NCI-H524 (cell line): ENCODE results near the gene ABCB1.
A peak's percentile ranks its signal among the peaks of the same experiment; 100 is the strongest.

Experiments used
- DNase-seq, 2 experiments: peaks; one replicate each; lab custom pipeline; 2025; lab: John Stamatoyannopoulos, UW

ABCB1 gene

DNA sequence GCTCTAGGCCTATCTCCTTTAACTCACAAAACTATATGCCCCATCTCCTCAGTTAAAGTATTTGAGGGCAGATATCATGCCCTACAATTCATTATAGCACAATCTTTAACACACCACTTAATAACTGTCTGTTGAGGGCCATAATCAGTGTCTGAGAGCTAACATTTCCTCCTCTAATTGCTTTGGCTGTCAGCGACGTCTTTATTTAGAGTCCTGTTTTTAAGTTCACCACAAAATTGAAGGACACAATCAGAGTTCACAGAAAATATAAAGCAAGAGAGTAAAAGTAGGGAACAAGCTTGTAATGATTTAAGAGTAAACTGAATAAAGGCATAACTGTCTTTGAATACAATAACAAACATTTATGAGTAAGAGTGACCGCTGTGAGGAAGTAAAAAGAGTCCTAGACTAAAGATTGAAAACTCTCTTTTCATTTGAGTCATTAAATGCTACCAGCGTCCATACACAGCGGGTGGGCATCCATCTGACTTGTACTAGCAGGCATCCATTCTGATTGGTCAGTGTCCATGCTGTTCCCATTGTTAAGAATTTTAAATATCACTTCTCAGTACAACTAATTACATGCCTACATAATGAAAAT, 86.8 kb downstream of the ABCB1 start:
- no peak for DNase-seq

DNA sequence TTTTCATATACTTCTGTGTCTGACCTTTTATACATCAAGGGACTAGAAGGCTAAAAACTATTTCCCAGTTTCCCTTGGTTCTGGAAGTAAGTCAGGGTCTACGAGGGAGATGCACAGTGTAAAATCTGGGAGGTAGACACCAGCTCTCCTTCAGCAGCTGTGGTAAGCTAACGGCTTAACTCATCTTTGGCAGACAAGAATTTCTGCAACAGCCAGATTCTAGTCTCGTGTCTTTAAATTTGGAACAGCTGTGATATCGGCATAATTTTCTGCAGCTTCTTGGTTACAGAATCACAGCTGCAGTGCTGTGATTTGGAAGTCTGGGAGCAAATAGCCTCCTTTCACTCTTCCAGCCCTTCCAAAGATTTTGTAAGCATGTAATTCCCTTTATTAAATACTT, 87.8 kb downstream of the ABCB1 start:
- no peak for DNase-seq

DNA sequence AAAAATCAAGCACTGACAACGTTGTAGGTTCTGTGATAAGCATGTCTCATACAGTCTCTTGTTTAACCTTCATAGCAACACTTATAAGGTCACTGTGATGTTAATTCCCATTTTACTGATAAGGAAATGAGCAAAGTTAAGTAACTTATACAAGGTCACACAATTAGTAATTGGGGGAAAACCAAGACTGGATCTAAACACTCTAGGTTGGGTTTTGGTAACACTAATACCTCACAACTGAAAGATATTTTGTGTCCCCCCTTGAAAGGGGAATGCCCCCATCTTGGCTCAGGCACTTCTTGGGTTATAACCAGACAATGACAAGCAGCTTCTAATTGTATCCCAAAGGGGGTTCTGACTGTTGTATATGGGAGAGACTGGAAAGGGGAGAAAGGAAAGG, 89.2 kb downstream of the ABCB1 start:
- DNase-seq: no peak

DNA sequence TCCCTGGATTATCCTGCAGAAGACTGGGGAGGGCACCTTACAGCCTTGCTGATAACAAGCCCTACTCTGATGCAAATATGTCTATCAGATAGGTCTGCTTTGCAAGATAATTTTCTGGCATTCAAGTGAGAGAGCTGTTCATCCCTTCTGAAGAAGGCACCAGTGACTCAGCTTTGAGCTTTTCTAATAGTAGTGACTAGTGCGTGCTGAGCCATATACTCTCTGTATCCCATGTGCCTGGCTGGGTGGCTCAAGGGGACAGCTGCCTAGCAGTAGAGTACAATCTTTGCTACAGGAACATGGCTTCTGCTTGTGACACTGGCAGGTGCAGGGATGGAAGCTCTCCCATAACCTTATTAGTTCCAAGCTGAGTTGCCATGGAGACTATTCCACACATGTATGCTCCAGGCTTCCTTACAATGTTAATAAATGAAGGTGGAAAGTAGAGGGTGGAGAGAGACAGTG, 90.2 kb downstream of the ABCB1 start:
- peak in 1 of 2 experiments; percentile 64 for DNase-seq

DNA sequence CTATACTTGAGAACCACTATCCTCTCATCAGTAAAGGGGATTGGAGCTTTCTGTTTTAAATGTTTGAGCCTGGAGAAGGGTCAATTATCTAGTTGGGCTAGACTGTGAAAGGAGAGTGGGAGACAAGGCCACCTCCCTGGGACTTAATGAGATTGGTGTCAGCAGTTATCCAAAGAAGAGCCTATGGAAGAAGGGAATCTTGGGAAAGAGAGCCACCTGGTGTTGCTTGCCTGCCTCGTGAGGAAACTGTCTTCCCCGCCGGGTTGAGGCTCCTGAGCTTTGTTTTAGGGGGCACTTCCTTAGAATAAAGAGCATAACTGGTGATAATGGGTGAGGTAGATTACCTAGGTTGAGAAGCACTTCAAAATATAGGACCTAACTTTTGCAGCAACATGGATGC, 93.2 kb downstream of the ABCB1 start:
- peak in 1 of 2 experiments; percentile 17 for DNase-seq

DNA sequence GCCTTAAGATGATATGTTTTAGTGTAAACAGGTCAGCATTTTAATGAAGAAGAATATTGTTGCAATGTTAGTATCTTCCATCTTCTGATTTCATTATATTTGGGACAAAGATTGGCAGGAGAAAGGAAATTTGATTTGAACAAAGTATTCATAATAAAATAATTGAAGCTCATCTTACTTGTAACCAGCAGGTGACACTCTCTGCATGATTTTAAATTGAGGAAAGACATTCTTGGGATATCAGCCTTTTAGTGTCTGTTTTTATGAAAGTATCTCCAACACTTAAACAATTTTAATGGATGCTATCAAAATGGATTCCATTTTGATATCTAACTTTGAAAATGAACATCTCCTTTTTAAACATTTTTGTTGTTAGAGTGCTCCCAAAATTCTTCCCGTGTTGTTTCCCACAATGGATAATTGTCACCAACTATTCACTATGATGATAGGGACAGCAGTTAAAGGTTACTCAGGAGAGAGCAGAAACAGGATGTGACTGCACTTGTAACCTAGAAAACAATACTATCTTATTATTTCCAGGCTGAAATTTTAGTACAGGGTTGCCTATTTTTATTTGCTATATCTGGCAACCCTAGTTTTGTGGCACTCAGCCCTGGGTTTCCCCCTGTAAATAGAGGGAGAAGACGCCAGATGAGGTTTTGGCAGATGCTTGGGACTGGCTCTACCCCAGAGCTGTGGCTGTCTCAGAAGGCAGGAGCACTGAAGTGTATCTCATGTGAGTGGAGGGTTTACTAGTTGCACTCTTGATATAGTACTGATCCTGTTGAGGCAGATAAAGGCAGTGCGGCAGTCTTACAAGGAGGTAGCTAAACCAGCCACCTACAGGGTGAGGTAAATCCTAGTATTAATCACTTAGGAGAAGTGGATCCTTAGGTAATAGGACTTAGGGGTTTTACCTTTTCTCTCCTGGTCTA, 94.2 kb downstream of the ABCB1 start:
- DNase-seq: peak in 1 of 2 experiments; percentile 19

DNA sequence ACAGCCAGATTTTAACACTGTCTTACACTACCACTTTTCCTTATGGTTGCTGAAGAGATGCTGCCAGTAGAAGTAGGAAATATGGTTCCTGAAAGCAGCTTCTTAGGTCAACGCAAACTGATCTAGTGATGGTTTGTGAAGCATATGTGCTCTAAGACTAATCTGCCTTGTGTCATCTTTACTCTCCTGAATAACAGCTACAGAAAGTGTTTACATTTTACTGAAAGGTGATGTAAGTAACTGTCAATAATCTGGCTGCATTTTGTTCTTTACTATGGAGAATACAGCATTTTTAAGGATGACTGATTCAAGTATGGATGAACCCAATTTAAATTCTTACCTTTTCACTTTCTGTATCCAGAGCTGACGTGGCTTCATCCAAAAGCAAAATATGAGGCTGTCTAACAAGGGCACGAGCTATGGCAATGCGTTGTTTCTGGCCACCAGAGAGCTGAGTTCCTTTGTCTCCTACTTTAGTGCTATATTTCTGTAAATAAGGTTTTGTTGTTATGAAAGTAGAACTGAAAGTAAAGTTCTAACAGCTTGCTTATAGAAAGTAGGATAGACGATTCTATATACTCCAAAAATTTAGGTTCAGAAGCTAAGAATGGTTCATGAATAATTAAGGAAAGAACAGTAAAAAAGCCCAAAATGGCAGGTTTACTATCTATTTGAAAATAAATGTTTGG, 95.0 kb downstream of the ABCB1 start:
- no peak for DNase-seq

DNA sequence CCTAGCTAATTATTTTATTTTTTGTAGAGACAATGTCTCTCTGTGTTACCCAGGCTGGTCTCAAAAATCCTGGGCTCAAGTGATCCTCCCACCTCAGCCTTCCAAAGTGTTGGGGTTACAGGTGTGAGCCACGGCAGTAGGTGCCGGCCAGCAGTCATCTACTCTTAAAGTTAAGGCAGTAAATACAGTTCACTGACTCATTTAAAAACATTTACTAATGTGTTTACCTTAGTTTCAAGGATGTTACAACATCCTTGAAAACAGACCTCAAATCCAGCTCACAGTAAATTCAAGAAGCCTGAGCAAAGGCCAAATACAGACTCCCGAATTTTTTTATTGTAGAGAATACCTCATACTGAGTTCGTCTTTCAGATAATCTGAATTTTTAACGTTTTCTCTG, 95.6 kb downstream of the ABCB1 start:
- no peak for DNase-seq

DNA sequence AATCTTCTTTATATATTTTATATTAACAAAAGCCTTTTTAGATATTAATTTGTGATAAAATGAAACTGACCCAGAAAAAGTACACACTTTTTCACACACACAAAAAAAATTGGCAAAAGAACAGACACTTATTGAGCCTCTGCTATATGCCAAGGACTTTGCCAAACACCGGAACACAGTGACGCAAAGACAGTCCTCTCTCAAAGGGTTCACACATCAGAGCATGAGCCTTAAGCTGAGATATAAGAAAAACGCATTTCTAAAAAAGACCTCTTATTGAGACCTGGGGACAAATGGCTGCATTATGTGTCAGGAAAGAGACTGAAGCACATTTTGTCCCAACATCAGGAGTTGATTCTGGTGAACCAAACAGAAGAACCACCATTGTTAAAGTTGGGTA, 101.2 kb downstream of the ABCB1 start:
- no peak for DNase-seq

DNA sequence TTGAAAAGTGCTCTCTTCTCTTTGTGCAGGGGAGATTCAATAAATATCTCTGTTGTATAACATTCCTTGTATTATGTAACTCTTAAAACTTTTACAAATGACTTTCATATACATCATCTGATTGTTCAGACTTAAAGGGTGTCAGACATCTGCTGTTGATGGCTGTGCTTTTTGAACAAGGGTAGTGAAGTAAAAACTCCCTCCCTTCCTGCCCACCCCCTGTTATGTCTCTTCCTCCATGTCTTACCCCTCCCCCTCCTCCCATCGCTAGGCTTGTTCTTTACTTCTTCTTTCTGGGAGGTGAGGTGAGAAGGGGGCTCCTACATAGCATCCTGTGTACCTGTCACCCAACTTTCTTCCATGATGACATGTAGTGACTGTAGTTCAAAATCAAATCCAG, 101.8 kb downstream of the ABCB1 start:
- no peak for DNase-seq

DNA sequence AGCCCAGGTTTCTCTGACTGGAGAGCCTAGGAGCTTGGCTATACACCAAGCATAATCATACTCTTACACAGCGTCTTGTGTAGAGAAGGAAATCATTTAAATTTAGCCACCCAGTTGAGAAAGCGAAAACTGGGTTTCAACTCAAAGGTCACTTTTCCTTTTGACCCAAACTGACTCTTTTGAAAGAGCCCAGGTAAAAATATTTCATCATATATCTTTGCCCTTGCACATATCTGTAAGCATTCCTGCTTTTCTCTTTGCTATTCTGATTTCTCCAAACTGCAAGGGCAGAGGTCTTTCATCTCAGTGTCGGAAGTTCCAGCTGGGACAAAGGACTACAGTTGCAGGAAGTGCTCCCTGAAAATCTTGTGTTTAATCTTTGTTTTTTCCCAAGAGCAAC, 103.2 kb downstream of the ABCB1 start:
- no peak for DNase-seq

DNA sequence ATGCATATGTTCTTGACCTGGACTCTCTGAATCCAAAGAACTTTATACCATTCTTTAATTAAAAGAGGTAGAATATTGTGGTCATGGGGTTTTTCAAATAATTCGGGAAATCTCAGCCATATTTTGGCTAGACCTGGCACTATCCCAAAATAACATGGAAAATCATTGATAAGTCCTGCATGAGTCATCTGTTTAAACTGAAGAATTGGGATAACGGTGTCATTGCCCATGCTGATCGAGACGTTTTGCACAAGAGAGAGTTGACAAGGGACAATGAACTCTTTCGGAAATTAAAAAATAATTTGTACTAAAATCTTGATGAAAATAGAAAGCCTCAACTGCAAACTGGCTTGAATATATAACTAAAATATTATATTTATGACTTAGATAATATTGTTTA, 105.3 kb downstream of the ABCB1 start:
- no peak for DNase-seq

DNA sequence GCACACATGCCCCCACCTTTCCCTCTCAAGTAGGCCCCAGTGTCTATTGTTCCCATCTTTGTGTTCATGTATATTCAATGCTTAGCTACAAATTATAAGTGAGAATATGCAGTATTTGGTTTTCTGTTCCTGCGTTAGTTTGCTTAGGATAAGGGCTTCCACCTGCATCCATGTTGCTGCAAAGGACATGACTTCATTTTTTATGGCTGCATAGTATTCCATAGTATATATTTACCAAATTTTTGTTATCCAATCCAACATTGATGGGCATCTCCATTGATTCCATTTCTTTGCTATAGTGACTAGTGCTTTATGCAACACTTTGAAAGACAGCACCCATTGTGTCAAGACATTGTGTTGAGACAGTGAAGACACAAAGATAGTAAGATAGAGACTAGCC, 106.2 kb downstream of the ABCB1 start:
- DNase-seq: no peak

DNA sequence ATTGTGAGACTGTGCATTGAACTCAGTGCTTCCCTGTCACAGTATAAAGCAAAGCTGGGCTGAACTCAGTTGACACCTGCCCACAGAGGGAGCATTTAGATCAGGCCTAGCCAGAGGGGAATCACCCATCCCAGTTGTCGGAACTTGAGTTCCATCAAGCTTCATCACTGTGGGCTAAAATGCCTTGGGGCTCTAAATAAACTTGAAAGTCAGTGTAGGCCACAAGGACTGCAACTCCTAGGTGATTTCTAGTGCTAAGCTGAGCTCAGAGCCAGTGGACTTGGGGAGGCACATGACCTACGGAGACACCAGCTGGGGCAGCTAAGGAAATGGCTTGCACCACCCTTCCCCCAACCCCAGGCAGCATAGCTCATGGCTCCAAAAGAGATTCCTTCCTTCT, 117.6 kb downstream of the ABCB1 start:
- no peak for DNase-seq

DNA sequence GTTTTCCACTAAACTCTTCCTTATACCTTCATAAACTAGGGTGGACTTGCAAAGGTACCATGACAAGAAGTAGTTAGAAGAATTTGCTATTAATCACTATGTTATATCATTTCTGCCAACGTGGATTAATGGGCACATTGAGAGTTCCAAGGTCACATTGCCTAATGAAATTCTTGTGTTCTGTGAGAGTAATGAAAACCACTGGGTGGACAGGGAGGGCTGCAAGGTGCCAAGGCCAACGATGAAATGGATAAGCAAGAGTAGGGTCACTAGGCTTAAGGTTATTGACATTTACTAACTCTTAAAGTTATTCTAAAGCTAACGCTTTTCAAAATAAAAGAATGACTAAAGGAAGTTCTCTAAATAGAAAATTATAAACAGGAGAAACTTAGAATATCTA, 118.6 kb downstream of the ABCB1 start:
- no peak for DNase-seq

DNA sequence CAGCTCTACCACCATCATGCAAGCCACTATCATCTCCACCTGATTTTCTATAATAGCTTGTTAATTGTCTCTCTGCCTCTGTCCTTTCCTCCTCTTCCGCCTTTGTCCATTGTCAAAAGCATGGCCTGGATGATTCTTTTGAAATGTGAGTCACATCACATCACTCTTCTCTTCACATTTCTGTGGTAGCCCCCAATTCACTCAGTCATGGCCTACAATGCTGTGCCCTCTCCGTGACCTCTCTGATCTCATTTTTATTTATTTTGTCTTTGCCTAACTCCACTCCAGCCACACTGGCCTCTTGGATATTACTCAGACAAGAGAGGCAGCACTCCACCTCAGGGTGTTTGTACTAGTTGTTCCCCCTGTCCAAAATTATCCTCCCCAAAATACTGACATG, 120.3 kb downstream of the ABCB1 start:
- DNase-seq: no peak

DNA sequence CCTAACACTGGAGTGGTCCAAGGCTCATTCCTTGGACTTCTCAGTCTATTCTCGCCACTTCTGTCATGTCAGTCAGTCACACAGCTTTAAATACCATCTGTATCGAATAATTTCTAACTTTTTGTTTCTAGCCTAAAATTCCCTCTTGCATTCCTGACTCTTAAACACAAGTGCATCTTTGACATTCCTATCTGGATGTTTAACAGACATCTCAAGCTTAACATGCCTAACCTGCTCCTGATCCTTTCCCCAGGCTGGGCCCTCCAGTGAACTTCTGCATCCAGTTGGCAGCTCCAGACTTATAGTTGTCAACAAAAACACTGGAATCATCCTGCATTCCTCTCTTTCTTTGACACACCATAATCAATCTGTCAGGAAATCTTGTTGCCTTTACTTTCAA, 120.7 kb downstream of the ABCB1 start:
- DNase-seq: no peak

DNA sequence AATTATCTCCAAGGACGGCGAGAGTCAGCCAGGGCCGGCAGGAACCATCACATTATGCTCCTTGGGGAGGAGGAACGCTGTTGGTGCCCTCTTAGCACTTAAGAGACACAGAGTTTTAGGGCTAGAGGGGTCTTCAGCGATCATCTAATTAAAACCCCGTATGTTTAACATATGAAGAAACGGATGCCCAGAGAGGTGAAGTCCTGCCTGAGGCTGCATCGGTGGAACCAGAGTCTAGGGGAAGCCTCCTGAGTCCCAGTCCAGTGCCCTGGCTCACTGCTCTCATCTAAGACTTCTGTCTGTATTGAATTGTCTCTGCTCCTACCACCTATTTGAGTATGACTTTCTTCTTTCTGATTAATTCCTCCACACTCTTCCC, 124.5 kb downstream of the ABCB1 start:
- DNase-seq: no peak

DNA sequence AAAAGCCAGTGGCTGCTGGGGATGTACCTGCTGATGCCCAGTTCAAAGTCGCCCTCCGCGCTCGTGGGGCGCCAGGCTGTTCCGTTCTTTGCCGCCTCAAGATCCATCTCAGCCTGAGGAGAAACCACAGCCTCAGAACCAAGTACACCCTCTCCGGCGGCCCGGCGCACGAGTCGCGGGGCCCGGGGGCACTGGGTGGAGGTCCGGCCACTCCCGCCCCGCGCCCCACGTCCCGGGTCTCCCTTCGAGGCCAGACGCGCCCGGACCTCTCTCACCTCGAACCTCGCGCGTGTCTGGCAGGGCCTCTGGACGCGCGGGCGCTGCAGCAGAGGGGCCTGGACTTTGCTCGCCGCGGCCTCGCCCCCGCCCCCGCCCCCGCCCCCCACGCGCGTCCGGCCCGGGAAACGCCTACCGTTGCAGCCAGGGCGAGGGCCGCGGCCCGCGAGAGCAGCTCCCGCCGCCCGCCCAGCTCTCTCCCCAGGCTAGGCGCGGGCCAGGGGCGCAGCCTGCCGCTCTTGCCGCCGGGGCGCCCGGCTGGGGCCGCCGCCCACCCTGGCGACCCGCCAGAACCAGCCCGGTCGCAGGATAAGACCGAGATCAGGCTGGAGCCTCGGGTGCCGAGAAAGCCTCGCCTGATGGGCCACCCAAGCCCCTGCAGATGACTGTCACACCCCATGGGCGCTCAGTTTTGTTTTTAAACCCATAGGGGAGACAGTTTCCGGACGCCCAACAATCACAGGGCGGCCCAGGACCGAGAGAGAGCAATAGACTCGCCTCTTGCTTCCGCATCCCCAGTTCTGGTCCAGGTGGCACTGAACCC, 125.1 kb downstream of the ABCB1 start, which contains the start of gene ABCB4:
Gene ABCB4 (minus strand): TSS at position 322 of the 820 bp plus-strand sequence. CDS start 215 bp downstream, at position 107.
- peak in 1 of 2 experiments; percentile 20 for DNase-seq

DNA sequence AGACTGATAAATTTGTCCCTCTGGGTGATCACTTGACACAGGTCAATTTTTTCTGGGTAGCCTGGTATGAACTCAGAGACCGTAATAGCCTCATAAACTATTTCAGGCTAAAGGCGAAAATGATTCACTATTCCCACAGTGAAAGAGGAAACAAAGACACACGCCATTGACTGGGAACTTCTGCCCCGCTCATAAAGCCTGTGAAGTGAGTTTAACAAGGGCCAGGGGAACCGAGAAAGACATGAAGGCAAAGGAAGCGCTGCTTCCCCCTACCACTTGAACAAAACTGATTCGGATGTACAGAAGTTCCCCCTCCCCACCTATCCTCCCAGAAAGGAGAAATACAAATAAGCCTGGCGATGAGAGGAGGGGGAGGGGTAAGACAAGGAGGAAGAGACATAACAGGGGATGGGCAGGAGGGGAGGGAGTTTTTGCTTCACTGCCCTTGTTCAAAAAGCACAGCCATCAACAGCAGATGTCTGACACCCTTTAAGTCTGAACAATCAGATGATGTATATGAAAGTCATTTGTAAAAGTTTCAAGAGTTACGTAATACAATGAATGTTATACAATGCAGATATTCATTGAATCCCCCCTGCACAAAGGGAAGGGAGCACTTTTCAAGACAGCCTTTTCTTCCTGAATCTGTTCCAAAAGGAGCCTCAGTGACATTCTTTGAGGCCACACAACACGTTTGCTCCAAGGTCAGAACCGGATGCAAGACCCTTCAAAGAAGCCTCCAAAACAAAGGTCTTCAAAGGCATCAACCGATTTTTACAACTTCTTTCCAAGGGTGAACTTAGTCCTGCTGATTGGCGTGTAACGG, 125.9 kb downstream of the ABCB1 start:
- DNase-seq: no peak

DNA sequence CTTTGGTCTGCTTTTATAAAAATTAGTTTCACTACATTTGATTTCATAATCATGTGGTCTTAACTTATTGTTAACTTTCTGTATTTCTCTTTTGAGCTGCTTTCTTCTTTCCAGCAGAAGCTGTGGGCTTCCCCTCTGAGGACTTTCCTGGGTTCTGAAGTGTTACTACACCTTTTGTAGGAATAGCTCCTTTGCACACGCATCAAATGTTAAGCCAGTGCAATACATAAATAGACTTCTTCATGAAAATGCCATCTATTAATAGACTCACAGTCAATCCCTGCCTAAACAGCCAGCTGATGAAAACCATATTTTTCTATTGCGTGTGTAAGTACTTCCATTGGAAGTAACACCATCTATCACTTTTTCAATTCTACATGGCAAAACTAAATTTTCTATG, 126.7 kb downstream of the ABCB1 start:
- DNase-seq: no peak
